Endothelial cell of umbilical vein (primary cell): Measurements from ENCODE around the gene KCNK16.

Experiments used
- POLR2A ChIP-seq: IDR thresholded peaks from 2 replicates; pipeline ENCODE4 v1.6.1; 2012; ENCODE audit warnings: low read depth, mild to moderate bottlenecking, control low read depth, low read length
- TF ChIP-seq, protein P1 (sequence below): IDR thresholded peaks from 2 replicates; pipeline ENCODE4 v1.6.1; 2011; ENCODE audit not compliant: insufficient read depth, insufficient read length

DNA sequence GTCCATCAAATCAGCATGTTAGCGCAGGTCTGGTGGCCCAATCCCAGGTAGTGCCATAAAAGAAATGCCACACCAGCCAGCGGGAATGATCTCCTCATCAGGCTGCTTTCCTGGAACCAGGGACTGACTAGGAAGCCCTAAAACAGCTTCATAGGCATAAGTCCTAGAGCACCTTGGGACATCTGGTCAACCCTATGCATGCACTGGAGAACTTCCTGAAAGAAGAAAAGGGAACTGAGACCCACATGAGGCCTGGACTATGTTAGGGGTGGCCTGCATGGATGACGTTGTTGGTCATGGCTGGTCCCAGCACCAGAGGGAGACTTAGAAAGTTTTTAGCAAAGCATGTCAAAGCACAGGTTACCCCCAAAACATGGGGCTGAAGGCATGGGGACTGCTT, 7.6 kb upstream of the KCNK16 start:
- TF ChIP-seq POLR2A, result no peak
- TF ChIP-seq, protein P1, sequence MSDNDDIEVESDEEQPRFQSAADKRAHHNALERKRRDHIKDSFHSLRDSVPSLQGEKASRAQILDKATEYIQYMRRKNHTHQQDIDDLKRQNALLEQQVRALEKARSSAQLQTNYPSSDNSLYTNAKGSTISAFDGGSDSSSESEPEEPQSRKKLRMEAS, result no peak
